HG03442 (cell line): ENCODE measurements around the gene BEST2.
"Not testable (repeated sequence)": the region's sequence is repeated elsewhere in the genome, so short reads cannot be mapped to it uniquely, and the experiment has no call there.

Experiments used
- ATAC-seq: cut with Tn5 transposase; IDR thresholded peaks from one replicate; pipeline ENCODE4 v1.9.1; 2021; ENCODE audit warnings: mild to moderate bottlenecking, moderate library complexity; ENCODE audit not compliant: unreplicated experiment

Gene BEST2

GRCh38 chr19:12796146-12797071, 44.8 kb downstream of the BEST2 start:
- ATAC-seq, result no peak

- no peak for ATAC-seq
Observed at GRCh38 chr19:12797141-12797587, 45.6 kb downstream of the BEST2 start.

GRCh38 chr19:12797607-12798006, 46.0 kb downstream of the BEST2 start:
- not testable (repeated sequence) for ATAC-seq

GRCh38 chr19:12799742-12800465, 48.3 kb downstream of the BEST2 start:
- ATAC-seq, result no peak

- ATAC-seq, result no peak
Observed at GRCh38 chr19:12800466-12800770, 48.8 kb downstream of the BEST2 start.

- ATAC-seq, result no peak
Observed at GRCh38 chr19:12800923-12801465, 49.4 kb downstream of the BEST2 start.

GRCh38 chr19:12801466-12802266, 50.1 kb downstream of the BEST2 start, which contains the start of the genes PRDX2 and THSD8:
Gene PRDX2, minus strand, starts transcription at chr19:12801800. Its CDS starts 539 bp downstream, at chr19:12801261.
Gene THSD8, plus strand, starts transcription at chr19:12802069. Its CDS starts 3 bp downstream, at chr19:12802072.
- no peak for ATAC-seq

GRCh38 chr19:12802267-12803106, 50.9 kb downstream of the BEST2 start:
- ATAC-seq, result no peak

- ATAC-seq, result no peak
Observed at GRCh38 chr19:12804051-12804450, 52.5 kb downstream of the BEST2 start.

- ATAC-seq, result peak; percentile 65
Observed at GRCh38 chr19:12806242-12807081, 54.9 kb downstream of the BEST2 start, which contains the start of gene RNASEH2A. Gene RNASEH2A, plus strand, starts transcription at chr19:12806584. Its CDS starts 90 bp downstream, at chr19:12806674.
